ENCODE measurements around the gene LRRC32. TPM values are rescaled to one million over a fixed set of nuclear protein-coding genes. Genes with fewer than 3 reads are reported as not detected.

LRRC32 gene
- total and polyA plus RNA-seq, 9 of the 15 experiments (the other 6 are each of a cell fraction or from before 2014, with no cell fraction given), result 0.10 to 0.50 (median 0.19) TPM; not detected in 5

- Histone ChIP-seq H3K27me3 (ENCODE audit: control insufficient read depth in 2 of 2, insufficient read depth in 2 of 2, low read length in 2 of 2) (no peaks in the 10 kb centered on the region), H4K20me1 (replicated peaks; ENCODE audit: control insufficient read depth, insufficient read depth, low read length) (no peaks in the 10 kb centered on the region), H3K36me3 (ENCODE audit: control insufficient read depth, insufficient read depth, low read length) (no peaks in the 10 kb centered on the region), H2AFZ (ENCODE audit: low read depth, low read length) (peak overlapping the region; percentile 58), H3K27ac (ENCODE audit: extremely low read depth, low read depth, low read length) (peak overlapping the region; percentile 90), H3K9me3 (replicated peaks; ENCODE audit: control insufficient read depth, insufficient read depth, low read depth, low read length) (0 out of 2 replicates have a peak, but pooled peaks cover 3% of the 10 kb centered on the region), H3K9ac (ENCODE audit: insufficient read depth in 1 of 2, low read depth in 2 of 2, low read length in 2 of 2) (peak overlapping the region; percentile 51 to 65), H3K4me1 (replicated peaks in 1 of 2; ENCODE audit: control insufficient read depth in 2 of 2, insufficient read depth in 2 of 2, low read length in 2 of 2) (peaks cover 63 to 70% of the 10 kb centered on the region in 2 experiments), H3K79me2 (ENCODE audit: control insufficient read depth, insufficient read depth, low read length) (no peaks in the 10 kb centered on the region), H3K4me3 (no peak overlapping the region), H3K9me1 (ENCODE audit: control insufficient read depth, insufficient read depth, low read length) (peaks cover 3% of the 10 kb centered on the region), H3K4me2 (ENCODE audit: insufficient read depth, low read length) (peak overlapping the region; percentile 77)
- DNase-seq (ENCODE audit: extremely low read depth in 1 of 4, low spot score in 3 of 4) (peak in 1 of 4 experiments; percentile 60), ATAC-seq (peak; percentile 14; the same call in 1 of the 3 replicates), FAIRE-seq (peak; percentile 35)
- CTCF ChIA-PET (ENCODE audit: low intra/inter-chr PET ratio), result interaction anchor here (1.6 kb wide), 1 partner anchor 21 kb away, joined by 3 read pairs; no protein-coding TSS in a partner anchor
- 48% methylated on average over 6 of the region's 7 CpGs for WGBS (ENCODE audit: insufficient coverage, low coverage, missing lambda C conversion rate)
- POLR2A ChIA-PET, result interaction anchor here (0.6 to 1.2 kb wide), 2 partner anchors 15 to 488 kb away, joined by 3 read pairs; no protein-coding TSS in a partner anchor
- intact Hi-C loops (cut with micrococcal nuclease) (loop anchor here (2.0 kb wide), 1 partner anchor 19 kb away; no protein-coding TSS in a partner anchor), in situ Hi-C loops (cut with MboI) (no loop called here)
- BruUV-seq (replicated peaks), result no TSS peak
- TF ChIP-seq ARHGAP35 (IDR thresholded peaks at IDR 0.05; ENCODE audit: partially characterized antibody) (no peak), RBM17 (IDR thresholded peaks at IDR 0.05; ENCODE audit: borderline replicate concordance, low read depth, low read length) (no peak), FOXJ3 (CRISPR knock-in tag; IDR thresholded peaks at IDR 0.05) (no peak), PHB2 (IDR thresholded peaks at IDR 0.05; ENCODE audit: low read depth) (no peak), HNRNPLL (IDR thresholded peaks at IDR 0.05; ENCODE audit: low read depth, low read length, poor library complexity, severe bottlenecking) (no peak), ESRRB (CRISPR knock-in tag; IDR thresholded peaks at IDR 0.05; ENCODE audit: borderline replicate concordance) (no peak), JUNB (CRISPR knock-in tag; conservative IDR thresholded peaks at IDR 0.05) (no peak), SRF (CRISPR knock-in tag; IDR thresholded peaks at IDR 0.05) (no peak), POLR2AphosphoS5 (IDR thresholded peaks at IDR 0.05; ENCODE audit: control insufficient read depth, insufficient read depth, low read depth, low read length) (no peak), HSF4 (CRISPR knock-in tag; IDR thresholded peaks at IDR 0.05; ENCODE audit: borderline replicate concordance) (0 out of 2 replicates have a peak, but pooled peaks have one; percentile 27), NR4A1 (CRISPR knock-in tag; IDR thresholded peaks at IDR 0.05) (no peak), NR4A1 (tag; IDR thresholded peaks at IDR 0.05) (peak; percentile 29; the same call in 1 of the 2 replicates), XRCC4 (IDR thresholded peaks at IDR 0.05; ENCODE audit: extremely low read depth, insufficient read depth, insufficient read length) (no peak), RBFOX2 (IDR thresholded peaks at IDR 0.05; ENCODE audit: low read depth, low read length) (no peak), ZNF184 (CRISPR knock-in tag; IDR thresholded peaks at IDR 0.05) (no peak), HLTF (IDR thresholded peaks at IDR 0.05) (no peak)
- TF ChIP-seq, protein P1, sequence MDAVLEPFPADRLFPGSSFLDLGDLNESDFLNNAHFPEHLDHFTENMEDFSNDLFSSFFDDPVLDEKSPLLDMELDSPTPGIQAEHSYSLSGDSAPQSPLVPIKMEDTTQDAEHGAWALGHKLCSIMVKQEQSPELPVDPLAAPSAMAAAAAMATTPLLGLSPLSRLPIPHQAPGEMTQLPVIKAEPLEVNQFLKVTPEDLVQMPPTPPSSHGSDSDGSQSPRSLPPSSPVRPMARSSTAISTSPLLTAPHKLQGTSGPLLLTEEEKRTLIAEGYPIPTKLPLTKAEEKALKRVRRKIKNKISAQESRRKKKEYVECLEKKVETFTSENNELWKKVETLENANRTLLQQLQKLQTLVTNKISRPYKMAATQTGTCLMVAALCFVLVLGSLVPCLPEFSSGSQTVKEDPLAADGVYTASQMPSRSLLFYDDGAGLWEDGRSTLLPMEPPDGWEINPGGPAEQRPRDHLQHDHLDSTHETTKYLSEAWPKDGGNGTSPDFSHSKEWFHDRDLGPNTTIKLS (IDR thresholded peaks at IDR 0.05; ENCODE audit: borderline replicate concordance, low read depth), result no peak
- TF ChIP-seq, protein P2, sequence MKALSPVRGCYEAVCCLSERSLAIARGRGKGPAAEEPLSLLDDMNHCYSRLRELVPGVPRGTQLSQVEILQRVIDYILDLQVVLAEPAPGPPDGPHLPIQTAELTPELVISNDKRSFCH (CRISPR knock-in tag; IDR thresholded peaks at IDR 0.05), result no peak
- TF ChIP-seq, protein P2 (tag; IDR thresholded peaks at IDR 0.05), result no peak
- TF ChIP-seq, protein P3, sequence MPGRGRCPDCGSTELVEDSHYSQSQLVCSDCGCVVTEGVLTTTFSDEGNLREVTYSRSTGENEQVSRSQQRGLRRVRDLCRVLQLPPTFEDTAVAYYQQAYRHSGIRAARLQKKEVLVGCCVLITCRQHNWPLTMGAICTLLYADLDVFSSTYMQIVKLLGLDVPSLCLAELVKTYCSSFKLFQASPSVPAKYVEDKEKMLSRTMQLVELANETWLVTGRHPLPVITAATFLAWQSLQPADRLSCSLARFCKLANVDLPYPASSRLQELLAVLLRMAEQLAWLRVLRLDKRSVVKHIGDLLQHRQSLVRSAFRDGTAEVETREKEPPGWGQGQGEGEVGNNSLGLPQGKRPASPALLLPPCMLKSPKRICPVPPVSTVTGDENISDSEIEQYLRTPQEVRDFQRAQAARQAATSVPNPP (IDR thresholded peaks at IDR 0.05; ENCODE audit: borderline replicate concordance, insufficient read depth, insufficient read length), result no peak
Measured at GRCh38 chr11:76701294-76702040, 30.9 kb upstream of the LRRC32 start.
